ENCODE results near the gene HECTD4.
"Not testable (repeated sequence)": the region's sequence is repeated elsewhere in the genome, so short reads cannot be mapped to it uniquely, and the experiment has no call there.

The HECTD4 gene

GRCh38 chr12:112115259-112116045 lies 266.8 kb downstream of the HECTD4 start:
- in situ Hi-C loops (cut with HindIII; ENCODE audit: low sequenced_read_pairs), result no loop called here
- no peak for DNase-seq (ENCODE audit: low read depth, low spot score)
- no peak for TF ChIP-seq CTCF (IDR thresholded peaks at IDR 0.05; ENCODE audit: low read depth, low read length)
- no peak overlapping the region for H3K4me3 ChIP-seq (ENCODE audit: low read depth, low read length)

- in situ Hi-C loops (cut with HindIII; ENCODE audit: low sequenced_read_pairs), result no loop called here
- no peak for TF ChIP-seq CTCF (IDR thresholded peaks at IDR 0.05; ENCODE audit: low read depth, low read length)
- no peak for DNase-seq (ENCODE audit: low read depth, low spot score)
- H3K4me3 ChIP-seq (ENCODE audit: low read depth, low read length), result no peak overlapping the region
Observed at GRCh38 chr12:112112409-112113133, 269.7 kb downstream of the HECTD4 start.

GRCh38 chr12:112111931-112112330 lies 270.3 kb downstream of the HECTD4 start:
- no peak for DNase-seq (ENCODE audit: low read depth, low spot score)

GRCh38 chr12:112110787-112111662 lies 271.2 kb downstream of the HECTD4 start:
- in situ Hi-C loops (cut with HindIII; ENCODE audit: low sequenced_read_pairs); H3K4me3 ChIP-seq (ENCODE audit: low read depth, low read length); DNase-seq (ENCODE audit: low read depth, low spot score): not testable (repeated sequence)

More at GRCh38 chr12:112111931-112112330, 270.3 kb downstream of the HECTD4 start:
- in situ Hi-C loops (cut with HindIII; ENCODE audit: low sequenced_read_pairs), result no loop called here
- H3K4me3 ChIP-seq (ENCODE audit: low read depth, low read length), result no peak overlapping the region
- TF ChIP-seq CTCF (IDR thresholded peaks at IDR 0.05; ENCODE audit: low read depth, low read length), result no peak
